HCT116 (cell line): ENCODE data around the gene PLCB3.

Experiments
- ATF3 ChIP-seq: IDR thresholded peaks from 2 replicates; pipeline ENCODE4 v1.6.1; 2012
- CTCF ChIP-seq, 3 experiments: fragments of 200-600 bp in 1 of 3; sonication (generic) in 1 of 3; IDR thresholded peaks in 2 of 3; conservative IDR thresholded peaks in 1 of 3; 2 replicates each; pipeline ENCODE4 v1.5.1; 2012 to 2017; ENCODE audit warnings: low read depth in 2 of 3, low read length in 2 of 3, antibody characterized with exemption in 1 of 3, borderline replicate concordance in 1 of 3, control low read depth in 1 of 3, mild to moderate bottlenecking in 1 of 3, mixed read lengths in 1 of 3, mixed run types in 1 of 3, moderate library complexity in 1 of 3; ENCODE audit not compliant: insufficient read depth in 1 of 3
- EZH2 ChIP-seq: fragments of 200-600 bp; sonication (generic); IDR thresholded peaks from 2 replicates; pipeline ENCODE4 v1.6.1; 2017; ENCODE audit warnings: antibody characterized with exemption, mixed run types
- EZH2phosphoT487 ChIP-seq: fragments of 200-600 bp; IDR thresholded peaks from 2 replicates; pipeline ENCODE4 v1.6.1; 2018; ENCODE audit warnings: antibody characterized with exemption, borderline replicate concordance
- POLR2A ChIP-seq: IDR thresholded peaks from 2 replicates; pipeline ENCODE4 v1.7.0; 2011; ENCODE audit warnings: borderline replicate concordance; ENCODE audit not compliant: insufficient read depth, insufficient read length; ENCODE audit errors: extremely low read depth
- RAD21 ChIP-seq: IDR thresholded peaks from 2 replicates; pipeline ENCODE4 v1.6.1; 2012; ENCODE audit warnings: low read depth, mild to moderate bottlenecking
- SP1 ChIP-seq: IDR thresholded peaks from 2 replicates; pipeline ENCODE4 v1.6.1; 2012; ENCODE audit warnings: low read depth
- YY1 ChIP-seq: IDR thresholded peaks from 2 replicates; pipeline ENCODE4 v1.6.1; 2011; ENCODE audit warnings: low read length, low read depth, moderate library complexity, mild to moderate bottlenecking; ENCODE audit not compliant: insufficient replicate concordance; ENCODE audit errors: extremely low read depth
- TF ChIP-seq, protein P1 (sequence below): IDR thresholded peaks from 2 replicates; pipeline ENCODE4 v1.6.1; 2012; ENCODE audit warnings: low read depth

DNA sequence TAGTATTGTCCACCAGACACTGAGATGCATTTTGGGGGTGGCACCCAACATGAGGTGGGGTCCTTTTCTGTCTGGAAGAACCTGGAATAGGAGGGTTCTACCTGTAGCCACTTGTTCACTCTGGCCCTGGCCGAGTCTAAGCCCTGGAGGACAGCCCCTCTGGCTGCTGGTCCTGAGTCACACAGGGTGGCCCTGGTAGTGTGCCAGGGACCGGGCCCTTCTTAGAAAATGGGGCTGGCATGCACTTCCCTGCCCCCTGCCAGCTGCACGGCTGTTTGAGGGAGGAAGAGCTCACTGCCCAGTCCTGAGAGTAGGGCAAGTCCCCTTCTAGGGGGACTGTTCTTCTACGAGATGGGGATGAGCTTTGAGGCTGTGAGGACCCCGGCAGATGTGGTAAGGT lies 2.2 kb downstream of the PLCB3 start:
- TF ChIP-seq CTCF (IDR thresholded peaks at IDR 0.05 in 2 of 3, conservative IDR thresholded peaks at IDR 0.05 in 1 of 3; ENCODE audit: borderline replicate concordance in 1 of 3, insufficient read depth in 1 of 3, low read depth in 2 of 3, low read length in 2 of 3) (no peak), YY1 (no peak), SP1 (no peak), EZH2 (no peak), ATF3 (no peak), POLR2A (no peak), EZH2phosphoT487 (no peak), RAD21 (no peak)
- TF ChIP-seq, protein P1, sequence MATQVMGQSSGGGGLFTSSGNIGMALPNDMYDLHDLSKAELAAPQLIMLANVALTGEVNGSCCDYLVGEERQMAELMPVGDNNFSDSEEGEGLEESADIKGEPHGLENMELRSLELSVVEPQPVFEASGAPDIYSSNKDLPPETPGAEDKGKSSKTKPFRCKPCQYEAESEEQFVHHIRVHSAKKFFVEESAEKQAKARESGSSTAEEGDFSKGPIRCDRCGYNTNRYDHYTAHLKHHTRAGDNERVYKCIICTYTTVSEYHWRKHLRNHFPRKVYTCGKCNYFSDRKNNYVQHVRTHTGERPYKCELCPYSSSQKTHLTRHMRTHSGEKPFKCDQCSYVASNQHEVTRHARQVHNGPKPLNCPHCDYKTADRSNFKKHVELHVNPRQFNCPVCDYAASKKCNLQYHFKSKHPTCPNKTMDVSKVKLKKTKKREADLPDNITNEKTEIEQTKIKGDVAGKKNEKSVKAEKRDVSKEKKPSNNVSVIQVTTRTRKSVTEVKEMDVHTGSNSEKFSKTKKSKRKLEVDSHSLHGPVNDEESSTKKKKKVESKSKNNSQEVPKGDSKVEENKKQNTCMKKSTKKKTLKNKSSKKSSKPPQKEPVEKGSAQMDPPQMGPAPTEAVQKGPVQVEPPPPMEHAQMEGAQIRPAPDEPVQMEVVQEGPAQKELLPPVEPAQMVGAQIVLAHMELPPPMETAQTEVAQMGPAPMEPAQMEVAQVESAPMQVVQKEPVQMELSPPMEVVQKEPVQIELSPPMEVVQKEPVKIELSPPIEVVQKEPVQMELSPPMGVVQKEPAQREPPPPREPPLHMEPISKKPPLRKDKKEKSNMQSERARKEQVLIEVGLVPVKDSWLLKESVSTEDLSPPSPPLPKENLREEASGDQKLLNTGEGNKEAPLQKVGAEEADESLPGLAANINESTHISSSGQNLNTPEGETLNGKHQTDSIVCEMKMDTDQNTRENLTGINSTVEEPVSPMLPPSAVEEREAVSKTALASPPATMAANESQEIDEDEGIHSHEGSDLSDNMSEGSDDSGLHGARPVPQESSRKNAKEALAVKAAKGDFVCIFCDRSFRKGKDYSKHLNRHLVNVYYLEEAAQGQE, result no peak
